Activated B cell treated with CpG ODN at 0.5 μM for 24 hours (primary cell): ENCODE measurements around the gene TRIP12. TPM values are rescaled to one million over a fixed set of nuclear protein-coding genes. Genes with fewer than 3 reads are reported as not detected.

Experiments used
- ATAC-seq: fragments of 200-7000 bp; cut with Tn5 transposase; one replicate; pipeline ENCODE4 v1.10.0; 2021; ENCODE audit warnings: low read depth, mild to moderate bottlenecking, moderate library complexity
- CTCF ChIA-PET: fragments of 350-600 bp; sonication (Branson Sonifier 250); formaldehyde crosslinking; loops from one replicate; lab custom pipeline; 2021; ENCODE audit warnings: antibody characterized with exemption; lab: Charles Lee
- POLR2A ChIA-PET: fragments of 350-600 bp; sonication (Branson Sonifier 250); formaldehyde crosslinking; loops from one replicate; lab custom pipeline; 2021; ENCODE audit warnings: antibody characterized with exemption; lab: Charles Lee
- DNase-seq: peaks from one replicate; pipeline ENCODE4 v3.0.0; 2022
- H3K27ac Mint-ChIP-seq: one replicate; pipeline ENCODE4 v1.8.0; 2020; ENCODE audit warnings: mixed read lengths
- H3K27me3 Mint-ChIP-seq: one replicate; pipeline ENCODE4 v1.8.0; 2021; ENCODE audit warnings: mixed read lengths
- H3K36me3 Mint-ChIP-seq: one replicate; pipeline ENCODE4 v1.8.0; 2021; ENCODE audit warnings: low read depth, mixed read lengths
- H3K4me1 Mint-ChIP-seq: one replicate; pipeline ENCODE4 v1.8.0; 2021; ENCODE audit warnings: mixed read lengths
- H3K4me3 Mint-ChIP-seq: one replicate; pipeline ENCODE4 v1.8.0; 2020; ENCODE audit warnings: mild to moderate bottlenecking, mixed read lengths
- H3K9me3 Mint-ChIP-seq: one replicate; pipeline ENCODE4 v1.8.0; 2020; ENCODE audit warnings: mixed read lengths
- intact Hi-C: fragments of 100-400 bp; cut with micrococcal nuclease; formaldehyde crosslinking; loops from one replicate; pipeline ENCODE4 v1.15.1; 2024
- total RNA-seq: library from RNA; stranded (reverse); gene quantifications from 2 replicates; pipeline ENCODE4 v1.2.3, GENCODE V29; 2022
- TF ChIP-seq, protein P1 (sequence below): fragments of 200-600 bp; IDR thresholded peaks from one replicate; pipeline ENCODE4 v1.8.0; 2022; ENCODE audit warnings: antibody characterized with exemption, mild to moderate bottlenecking

TRIP12 gene
- total RNA-seq, 1 donor from 2014 or later, result 272 TPM

DNA sequence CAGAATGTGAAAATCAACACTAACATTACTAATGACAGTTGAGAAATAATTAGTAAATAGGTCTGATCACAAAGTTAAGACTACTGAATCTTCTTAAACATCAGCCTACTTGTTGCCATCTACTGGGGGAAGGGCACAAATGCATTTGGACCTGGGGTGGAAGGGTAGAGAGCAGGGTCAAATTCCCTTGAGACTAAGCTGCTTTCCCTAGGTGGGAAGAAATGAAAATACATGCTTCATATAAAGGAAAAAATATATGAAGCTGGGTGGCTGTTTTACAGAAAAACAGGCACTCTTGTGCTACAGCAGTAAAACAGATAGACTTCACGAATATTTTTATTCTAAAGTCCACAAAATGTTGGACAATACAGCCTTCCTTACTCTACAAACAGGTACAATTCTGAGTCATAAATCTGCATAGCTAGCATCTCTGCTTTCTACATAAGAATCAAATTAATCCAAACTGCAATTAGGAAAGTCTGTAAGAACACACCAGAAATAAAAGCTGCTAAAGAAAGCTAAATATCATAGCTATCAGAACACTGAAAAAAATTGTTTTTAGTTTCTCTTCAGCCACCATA is 10.9 kb downstream of the TRIP12 start:
- ChIA-PET CTCF (interaction anchor here (0.7 to 4.1 kb wide), 13 partner anchors 10 to 131 kb away, joined by 3 to 43 read pairs (median 3); partner anchors contain the start of gene TRIP12), POLR2A (interaction anchor here (1.5 to 4.0 kb wide), 2 partner anchors 11 to 110 kb away, joined by 4 to 23 read pairs; partner anchors contain the start of genes FBXO36 and TRIP12)
- peak overlapping the region; percentile 19 for H3K27ac Mint-ChIP-seq
- DNase-seq, result no peak
- TF ChIP-seq, protein P1, sequence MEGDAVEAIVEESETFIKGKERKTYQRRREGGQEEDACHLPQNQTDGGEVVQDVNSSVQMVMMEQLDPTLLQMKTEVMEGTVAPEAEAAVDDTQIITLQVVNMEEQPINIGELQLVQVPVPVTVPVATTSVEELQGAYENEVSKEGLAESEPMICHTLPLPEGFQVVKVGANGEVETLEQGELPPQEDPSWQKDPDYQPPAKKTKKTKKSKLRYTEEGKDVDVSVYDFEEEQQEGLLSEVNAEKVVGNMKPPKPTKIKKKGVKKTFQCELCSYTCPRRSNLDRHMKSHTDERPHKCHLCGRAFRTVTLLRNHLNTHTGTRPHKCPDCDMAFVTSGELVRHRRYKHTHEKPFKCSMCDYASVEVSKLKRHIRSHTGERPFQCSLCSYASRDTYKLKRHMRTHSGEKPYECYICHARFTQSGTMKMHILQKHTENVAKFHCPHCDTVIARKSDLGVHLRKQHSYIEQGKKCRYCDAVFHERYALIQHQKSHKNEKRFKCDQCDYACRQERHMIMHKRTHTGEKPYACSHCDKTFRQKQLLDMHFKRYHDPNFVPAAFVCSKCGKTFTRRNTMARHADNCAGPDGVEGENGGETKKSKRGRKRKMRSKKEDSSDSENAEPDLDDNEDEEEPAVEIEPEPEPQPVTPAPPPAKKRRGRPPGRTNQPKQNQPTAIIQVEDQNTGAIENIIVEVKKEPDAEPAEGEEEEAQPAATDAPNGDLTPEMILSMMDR, result no peak
- peak; percentile 92 for ATAC-seq
- peak overlapping the region; percentile 32 for H3K4me3 Mint-ChIP-seq
- H3K4me1 Mint-ChIP-seq, result peaks cover 58% of the 10 kb centered on the region
- no peaks in the 10 kb centered on the region for H3K9me3 Mint-ChIP-seq
- intact Hi-C loops, result loop anchor here (1.0 to 2.0 kb wide), 3 partner anchors 9 to 110 kb away; no protein-coding TSS in a partner anchor
- H3K27me3 Mint-ChIP-seq, result no peaks in the 10 kb centered on the region
- peaks cover 16% of the 10 kb centered on the region for H3K36me3 Mint-ChIP-seq

DNA sequence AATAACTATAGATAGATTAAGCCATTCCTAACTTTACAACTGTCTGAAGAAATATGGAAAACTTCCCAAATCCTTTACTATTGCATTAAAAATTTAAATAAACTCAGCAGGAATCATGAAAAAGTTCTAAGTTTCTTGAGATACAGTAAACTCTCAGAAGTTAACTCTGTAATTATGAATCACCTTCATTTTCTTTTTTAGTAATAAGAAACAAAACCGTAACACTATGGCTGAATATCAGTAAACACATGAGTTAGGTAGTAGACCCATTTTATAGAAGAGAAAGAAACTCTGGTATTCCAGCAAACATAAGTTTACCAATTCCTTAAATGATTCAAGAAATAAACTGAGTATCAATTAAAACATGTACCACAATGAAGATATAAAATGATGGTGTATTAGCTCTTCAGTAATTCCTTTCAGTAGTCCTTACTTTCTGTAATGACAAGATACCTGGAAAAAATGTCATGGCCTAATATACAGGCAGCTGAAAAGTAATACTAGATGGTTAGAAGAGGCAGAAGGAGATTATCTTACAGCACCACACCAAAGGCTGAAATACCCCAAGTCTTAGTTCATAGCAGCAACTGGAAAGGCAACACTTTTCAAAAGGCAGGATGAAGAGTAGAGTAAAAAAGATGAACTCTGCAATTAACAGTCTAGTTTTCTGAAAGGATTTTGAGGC is 11.5 kb downstream of the TRIP12 start:
- no peak overlapping the region for H3K4me3 Mint-ChIP-seq
- ATAC-seq, result no peak
- peaks cover 55% of the 10 kb centered on the region for H3K4me1 Mint-ChIP-seq

DNA sequence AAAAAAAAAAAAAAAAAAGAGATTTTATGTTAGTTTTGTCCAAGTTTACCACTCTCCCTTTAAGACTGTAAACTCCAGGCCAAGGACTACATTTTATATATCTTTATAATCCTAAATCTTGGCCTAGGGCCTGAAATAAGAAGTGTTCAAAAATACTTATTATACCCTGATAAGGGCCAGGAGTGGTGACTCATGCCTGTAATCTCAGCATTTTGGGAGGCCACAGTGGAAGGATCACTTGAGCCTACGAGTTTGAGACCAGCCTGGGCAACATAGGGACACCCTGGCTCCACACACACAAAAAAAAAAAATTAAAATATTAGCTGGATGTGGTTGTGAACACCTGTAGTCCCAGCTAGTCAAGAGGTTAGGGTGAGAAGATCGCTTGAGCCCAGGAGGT is 12.7 kb downstream of the TRIP12 start:
- H3K4me3 Mint-ChIP-seq, result no peak overlapping the region
- no peak for DNase-seq
- H3K4me1 Mint-ChIP-seq, result peaks cover 44% of the 10 kb centered on the region
- H3K27me3 Mint-ChIP-seq, result no peaks in the 10 kb centered on the region
- no peaks in the 10 kb centered on the region for H3K9me3 Mint-ChIP-seq
- intact Hi-C loops, result no loop called here
- no peak overlapping the region for H3K27ac Mint-ChIP-seq
- TF ChIP-seq, protein P1, result no peak
- ChIA-PET CTCF (interaction anchor here (4.1 kb wide), 1 partner anchor 108 kb away, joined by 43 read pairs; no protein-coding TSS in a partner anchor), POLR2A (no interaction called here)
- H3K36me3 Mint-ChIP-seq, result peaks cover 24% of the 10 kb centered on the region
- ATAC-seq, result no peak

More for the DNA sequence above, 11.5 kb downstream of the TRIP12 start:
- intact Hi-C loops, result loop anchor here (1.0 to 2.0 kb wide), 3 partner anchors 10 to 109 kb away; no protein-coding TSS in a partner anchor
- Mint-ChIP-seq H3K27ac (peak overlapping the region; percentile 9), H3K27me3 (no peaks in the 10 kb centered on the region), H3K36me3 (peaks cover 19% of the 10 kb centered on the region), H3K9me3 (no peaks in the 10 kb centered on the region)
- TF ChIP-seq, protein P1, result no peak
- no peak for DNase-seq
- POLR2A ChIA-PET, result interaction anchor here (1.5 to 4.0 kb wide), 2 partner anchors 11 to 109 kb away, joined by 4 to 23 read pairs; partner anchors contain the start of genes FBXO36 and TRIP12
- CTCF ChIA-PET, result interaction anchor here (0.8 to 4.1 kb wide), 7 partner anchors 16 to 130 kb away, joined by 3 to 43 read pairs (median 4); no protein-coding TSS in a partner anchor

DNA sequence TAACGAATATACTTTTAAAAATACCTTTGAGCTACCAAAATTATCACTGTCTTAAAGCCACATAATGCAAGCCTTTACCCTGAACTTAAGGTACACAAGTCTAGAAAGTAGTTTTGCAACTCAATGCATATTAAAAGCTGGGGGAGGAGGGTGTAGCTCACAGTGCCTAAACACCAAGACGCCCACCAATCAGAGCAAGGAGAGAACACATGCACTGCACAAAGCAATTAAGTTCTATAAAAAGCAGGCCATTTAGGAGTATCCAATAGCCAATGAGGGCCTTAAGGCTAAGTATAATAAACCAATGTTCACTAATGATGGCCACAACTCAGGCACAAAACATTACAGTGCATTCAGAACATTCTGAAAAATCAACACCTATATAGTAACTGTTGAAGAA is 16.2 kb downstream of the TRIP12 start:
- CTCF ChIA-PET, result no interaction called here
- Mint-ChIP-seq H3K4me1 (peaks cover 20% of the 10 kb centered on the region), H3K36me3 (peaks cover 42% of the 10 kb centered on the region), H3K27me3 (no peaks in the 10 kb centered on the region), H3K27ac (no peak overlapping the region), H3K4me3 (no peak overlapping the region), H3K9me3 (no peaks in the 10 kb centered on the region)
- ATAC-seq, result no peak
- DNase-seq, result no peak
- intact Hi-C loops, result no loop called here
- POLR2A ChIA-PET, result no interaction called here
- TF ChIP-seq, protein P1, result no peak

DNA sequence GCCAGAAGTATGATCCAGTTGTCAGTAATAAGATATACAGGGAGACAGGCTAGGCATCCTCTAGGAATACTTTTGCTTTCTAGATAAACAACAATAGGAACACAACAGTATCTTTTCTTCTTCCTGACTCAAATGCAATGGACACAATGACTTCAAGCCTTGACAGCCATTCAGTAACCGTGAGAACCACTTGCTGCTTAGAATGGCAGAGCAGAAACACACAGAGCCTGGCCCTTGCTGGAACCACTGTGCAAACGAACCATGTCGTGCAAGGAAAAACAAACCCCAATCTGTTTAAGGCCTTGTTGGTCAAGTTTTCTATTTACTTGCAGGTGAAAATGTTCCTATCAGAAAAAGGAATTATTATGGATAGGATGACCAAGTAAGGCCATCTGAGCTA is 18.8 kb downstream of the TRIP12 start:
- ATAC-seq, result no peak

More for the DNA sequence above, 18.8 kb downstream of the TRIP12 start:
- no peaks in the 10 kb centered on the region for H3K9me3 Mint-ChIP-seq
- intact Hi-C loops, result no loop called here
- H3K36me3 Mint-ChIP-seq, result peaks cover 46% of the 10 kb centered on the region
- TF ChIP-seq, protein P1, result no peak
- CTCF ChIA-PET, result no interaction called here
- H3K4me3 Mint-ChIP-seq, result no peak overlapping the region
- H3K4me1 Mint-ChIP-seq, result peaks cover 22% of the 10 kb centered on the region
- POLR2A ChIA-PET, result no interaction called here
- DNase-seq, result no peak
- H3K27me3 Mint-ChIP-seq, result no peaks in the 10 kb centered on the region
- H3K27ac Mint-ChIP-seq, result no peak overlapping the region
